ENCODE data around the gene PKD2L1.

PKD2L1 gene

GRCh38 chr10:100330079-100330478 lies at the start of gene PKD2L1:
TSS of gene PKD2L1 (minus strand) at chr10:100330228. CDS start at chr10:100330103, 125 bp downstream.
- TF ChIP-seq, protein P1, sequence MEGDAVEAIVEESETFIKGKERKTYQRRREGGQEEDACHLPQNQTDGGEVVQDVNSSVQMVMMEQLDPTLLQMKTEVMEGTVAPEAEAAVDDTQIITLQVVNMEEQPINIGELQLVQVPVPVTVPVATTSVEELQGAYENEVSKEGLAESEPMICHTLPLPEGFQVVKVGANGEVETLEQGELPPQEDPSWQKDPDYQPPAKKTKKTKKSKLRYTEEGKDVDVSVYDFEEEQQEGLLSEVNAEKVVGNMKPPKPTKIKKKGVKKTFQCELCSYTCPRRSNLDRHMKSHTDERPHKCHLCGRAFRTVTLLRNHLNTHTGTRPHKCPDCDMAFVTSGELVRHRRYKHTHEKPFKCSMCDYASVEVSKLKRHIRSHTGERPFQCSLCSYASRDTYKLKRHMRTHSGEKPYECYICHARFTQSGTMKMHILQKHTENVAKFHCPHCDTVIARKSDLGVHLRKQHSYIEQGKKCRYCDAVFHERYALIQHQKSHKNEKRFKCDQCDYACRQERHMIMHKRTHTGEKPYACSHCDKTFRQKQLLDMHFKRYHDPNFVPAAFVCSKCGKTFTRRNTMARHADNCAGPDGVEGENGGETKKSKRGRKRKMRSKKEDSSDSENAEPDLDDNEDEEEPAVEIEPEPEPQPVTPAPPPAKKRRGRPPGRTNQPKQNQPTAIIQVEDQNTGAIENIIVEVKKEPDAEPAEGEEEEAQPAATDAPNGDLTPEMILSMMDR (IDR thresholded peaks at IDR 0.05) = no peak

GRCh38 chr10:100377830-100378229 lies 47.8 kb upstream of the PKD2L1 start:
- TF ChIP-seq, protein P1 (IDR thresholded peaks at IDR 0.05) = no peak

DNA sequence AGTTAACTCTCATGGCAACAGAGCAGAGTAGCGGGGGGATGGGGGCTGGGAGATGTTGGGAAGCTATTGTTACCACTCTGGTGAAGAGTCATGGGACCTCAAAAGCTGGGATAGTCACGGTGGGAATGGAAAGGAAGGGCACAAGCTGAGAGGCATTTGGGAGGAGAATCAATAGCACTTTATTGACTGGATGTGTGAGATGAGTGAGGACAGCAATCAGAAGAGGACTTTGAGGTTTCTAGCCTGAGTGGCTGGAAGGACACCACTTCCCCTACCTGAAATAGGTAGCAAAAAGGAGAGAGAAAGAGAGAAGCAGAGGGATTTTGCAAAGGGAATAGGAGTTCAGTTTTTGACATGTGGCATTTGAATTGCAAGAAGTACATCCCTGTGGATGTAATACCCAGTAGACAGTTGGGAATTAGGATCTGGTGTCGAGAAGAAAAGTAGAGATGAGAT lies 44.2 kb upstream of the PKD2L1 start:
- TF ChIP-seq, protein P1 (IDR thresholded peaks at IDR 0.05) = no peak

DNA sequence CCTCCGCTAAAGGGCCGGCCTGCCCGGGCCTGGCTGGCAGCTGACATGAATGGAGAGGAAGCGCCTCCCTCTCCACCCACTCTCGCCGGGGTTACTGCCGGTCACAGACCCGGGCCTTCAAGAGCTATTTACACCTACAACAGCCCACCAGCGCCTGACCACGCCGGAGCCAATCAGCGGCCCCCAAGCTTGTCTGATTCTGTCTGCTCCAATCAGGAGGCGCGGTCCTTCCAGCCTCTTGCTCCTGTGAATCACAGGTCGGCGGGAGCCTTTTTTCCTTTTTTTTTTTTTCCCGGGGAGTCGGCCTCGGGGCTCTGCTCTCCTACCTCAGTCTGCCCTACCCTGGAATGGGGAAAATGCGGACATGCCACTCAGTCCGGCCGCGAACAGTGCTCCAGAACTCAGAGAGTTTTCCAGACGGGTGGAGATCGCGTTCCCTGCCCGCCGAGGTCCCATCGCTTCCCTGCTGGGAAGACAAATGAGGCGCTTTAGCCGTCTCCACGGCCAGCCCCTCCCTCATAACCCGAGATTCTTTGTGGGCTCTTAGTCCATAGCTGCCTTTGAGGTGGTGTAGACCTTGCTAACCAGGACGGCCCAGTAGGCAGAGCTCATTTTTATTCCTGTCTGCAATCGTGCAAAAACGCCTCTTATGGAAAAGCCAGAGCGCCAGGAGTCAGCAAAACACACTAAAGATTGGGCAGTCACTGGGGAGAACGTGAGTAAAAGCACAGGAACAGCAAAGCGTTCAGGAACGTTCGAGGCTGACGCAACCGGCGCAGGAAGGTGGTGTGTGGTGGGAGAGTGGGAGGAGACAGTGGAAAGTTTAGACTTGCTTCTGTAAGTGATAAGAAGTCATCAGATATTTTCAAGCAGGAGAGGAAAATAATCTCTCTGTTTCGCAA lies 43.5 kb upstream of the PKD2L1 start:
- TF ChIP-seq, protein P1 (IDR thresholded peaks at IDR 0.05) = no peak

- TF ChIP-seq, protein P1 (IDR thresholded peaks at IDR 0.05) = no peak
These were observed 42.6 kb upstream of the PKD2L1 start for GRCh38 chr10:100372415-100373297.

GRCh38 chr10:100371482-100372027 lies 41.5 kb upstream of the PKD2L1 start:
- TF ChIP-seq, protein P1 (IDR thresholded peaks at IDR 0.05) = no peak

All from LNCAP (cell line).